GM23338 (cell line): ENCODE results near the gene KRAS. TPM values are rescaled to one million over a fixed set of nuclear protein-coding genes. Genes with fewer than 3 reads are reported as not detected.
A peak's percentile ranks its signal among the peaks of the same experiment; 100 is the strongest.

Source experiments
- ATAC-seq: fragments of 200-7000 bp; cut with Tn5 transposase; 3 replicates; pipeline ENCODE4 v1.9.1; 2020
- DNase-seq: peaks from one replicate; pipeline ENCODE4 v3.0.0-alpha.2; 2015; ENCODE audit warnings: low spot score
- H2AFZ ChIP-seq: fragments of 200-600 bp; sonication (generic); 2 replicates; pipeline ENCODE4 v1.8.0; 2016; ENCODE audit warnings: antibody characterized with exemption, mild to moderate bottlenecking, moderate library complexity
- H3F3A ChIP-seq: fragments of 200-600 bp; sonication (generic); replicated peaks from 2 replicates; pipeline ENCODE4 v1.8.0; 2017; ENCODE audit warnings: antibody characterized with exemption, mixed run types, low read depth
- H3K27ac ChIP-seq: fragments of 200-600 bp; sonication (generic); 2 replicates; pipeline ENCODE4 v1.6.1; 2016; ENCODE audit warnings: low read depth
- H3K27me3 ChIP-seq: fragments of 200-600 bp; sonication (generic); 2 replicates; pipeline ENCODE4 v1.8.0; 2016; ENCODE audit warnings: mild to moderate bottlenecking, mixed run types, moderate library complexity; ENCODE audit not compliant: insufficient read depth
- H3K36me3 ChIP-seq: fragments of 200-600 bp; sonication (generic); 2 replicates; pipeline ENCODE4 v1.8.0; 2016; ENCODE audit warnings: mild to moderate bottlenecking; ENCODE audit not compliant: insufficient read depth
- H3K4me1 ChIP-seq: fragments of 200-600 bp; sonication (generic); 2 replicates; pipeline ENCODE4 v1.8.0; 2016; ENCODE audit warnings: mild to moderate bottlenecking, moderate library complexity; ENCODE audit not compliant: insufficient read depth
- H3K4me2 ChIP-seq: fragments of 200-600 bp; sonication (generic); 2 replicates; pipeline ENCODE4 v1.7.1; 2017; ENCODE audit warnings: mixed run types
- H3K4me3 ChIP-seq: fragments of 200-600 bp; sonication (generic); 2 replicates; pipeline ENCODE4 v1.6.1; 2016; ENCODE audit warnings: mixed run types
- H3K79me2 ChIP-seq: fragments of 200-600 bp; sonication (generic); replicated peaks from 2 replicates; pipeline ENCODE4 v1.8.0; 2017; ENCODE audit warnings: mild to moderate bottlenecking; ENCODE audit not compliant: insufficient read depth
- H3K9me2 ChIP-seq: fragments of 200-600 bp; sonication (generic); 2 replicates; pipeline ENCODE4 v1.8.0; 2017; ENCODE audit not compliant: insufficient read depth
- H4K20me1 ChIP-seq: fragments of 200-600 bp; sonication (generic); replicated peaks from 2 replicates; pipeline ENCODE4 v1.8.0; 2017; ENCODE audit warnings: mild to moderate bottlenecking; ENCODE audit not compliant: insufficient read depth
- H3K27ac Mint-ChIP-seq: 2 replicates; pipeline ENCODE4 v1.8.0; 2020; ENCODE audit warnings: inconsistent platforms, mild to moderate bottlenecking, moderate library complexity, mixed read lengths
- H3K27me3 Mint-ChIP-seq: 3 replicates; pipeline ENCODE4 v1.8.0; 2022; ENCODE audit warnings: low read depth, mild to moderate bottlenecking, moderate library complexity, mixed read lengths, inconsistent platforms; ENCODE audit not compliant: insufficient read depth, poor library complexity
- H3K36me3 Mint-ChIP-seq: 3 replicates; pipeline ENCODE4 v1.8.0; 2021; ENCODE audit warnings: low read depth, mild to moderate bottlenecking, inconsistent platforms, moderate library complexity, mixed read lengths
- H3K4me1 Mint-ChIP-seq: 3 replicates; pipeline ENCODE4 v1.8.0; 2020; ENCODE audit warnings: mild to moderate bottlenecking, inconsistent platforms, mixed read lengths
- H3K4me3 Mint-ChIP-seq: 3 replicates; pipeline ENCODE4 v1.8.0; 2021; ENCODE audit warnings: moderate library complexity, mild to moderate bottlenecking, inconsistent platforms, mixed read lengths
- H3K9me3 Mint-ChIP-seq: 3 replicates; pipeline ENCODE4 v1.8.0; 2020; ENCODE audit warnings: moderate library complexity, mild to moderate bottlenecking, inconsistent platforms, mixed read lengths
- CREB1 ChIP-seq: fragments of 250-450 bp; sonication (Bioruptor Pico); IDR thresholded peaks from 2 replicates; pipeline ENCODE4 v1.5.0; 2020; ENCODE audit warnings: low read depth, mild to moderate bottlenecking, moderate library complexity
- ETS1 ChIP-seq: IDR thresholded peaks from 2 replicates; pipeline ENCODE4 v1.6.1; 2016; ENCODE audit warnings: antibody characterized with exemption
- EZH2 ChIP-seq: fragments of 200-600 bp; sonication (generic); IDR thresholded peaks from one replicate; pipeline ENCODE4 v1.8.0; 2017; ENCODE audit warnings: antibody characterized with exemption, mild to moderate bottlenecking, low read depth; ENCODE audit not compliant: unreplicated experiment
- EZH2phosphoT487 ChIP-seq: fragments of 200-600 bp; sonication (generic); IDR thresholded peaks from one replicate; pipeline ENCODE4 v1.8.1; 2018; ENCODE audit warnings: antibody characterized with exemption; ENCODE audit not compliant: unreplicated experiment
- JUNB ChIP-seq: IDR thresholded peaks from one replicate; pipeline ENCODE4 v1.6.1; 2016; ENCODE audit warnings: antibody characterized with exemption; ENCODE audit not compliant: unreplicated experiment
- NANOG ChIP-seq: IDR thresholded peaks from 2 replicates; pipeline ENCODE4 v1.6.1; 2016; ENCODE audit warnings: antibody characterized with exemption, borderline replicate concordance
- POLR2AphosphoS5 ChIP-seq: IDR thresholded peaks from 2 replicates; pipeline ENCODE4 v1.6.1; 2016; ENCODE audit warnings: antibody characterized with exemption, low read depth
- REST ChIP-seq: IDR thresholded peaks from one replicate; pipeline ENCODE4 v1.6.1; 2018; ENCODE audit warnings: antibody characterized with exemption; ENCODE audit not compliant: unreplicated experiment
- STAT1 ChIP-seq: IDR thresholded peaks from one replicate; pipeline ENCODE4 v1.6.1; 2016; ENCODE audit warnings: antibody characterized with exemption; ENCODE audit not compliant: unreplicated experiment
- ZNF114 ChIP-seq: fragments of 250-450 bp; sonication (Bioruptor Pico); IDR thresholded peaks from 2 replicates; pipeline ENCODE4 v1.5.0; 2020; ENCODE audit warnings: mild to moderate bottlenecking, moderate library complexity
- ZNF331 ChIP-seq: fragments of 250-450 bp; sonication (Bioruptor Pico); IDR thresholded peaks from 2 replicates; pipeline ENCODE4 v1.5.0; 2020; ENCODE audit warnings: low read depth, mild to moderate bottlenecking, moderate library complexity
- ZNF462 ChIP-seq: fragments of 250-450 bp; sonication (Bioruptor Pico); IDR thresholded peaks from 2 replicates; pipeline ENCODE4 v1.5.0; 2020; ENCODE audit warnings: mild to moderate bottlenecking, moderate library complexity
- polyA plus RNA-seq: library from polyadenylated mRNA; unstranded; fragments of >200 nt; fragmentation: Nextera tagmentation; extraction: Ambion mirVana; gene quantifications from 2 replicates; pipeline ENCODE4 v1.2.1, GENCODE V29; 2016
- total RNA-seq: library from RNA; depleted of rRNA; stranded (reverse); fragments of >200 nt; shearing (Covaris generic); gene quantifications from 2 replicates; pipeline ENCODE4 v1.2.3, GENCODE V29; 2014
- TF ChIP-seq, protein P1 (sequence below), 2 experiments: fragments of 200-600 bp in 1 of 2; sonication (generic) in 1 of 2; conservative IDR thresholded peaks; 2 replicates each; pipeline versions ENCODE4 v1.5.1 to v1.6.1; 2016 to 2017; ENCODE audit warnings: antibody characterized with exemption in 2 of 2, low read depth in 2 of 2, mild to moderate bottlenecking in 2 of 2, moderate library complexity in 1 of 2

KRAS gene
- total and polyA plus RNA-seq, 2 experiments from 2014 or later = 54.7 to 131 TPM

DNA sequence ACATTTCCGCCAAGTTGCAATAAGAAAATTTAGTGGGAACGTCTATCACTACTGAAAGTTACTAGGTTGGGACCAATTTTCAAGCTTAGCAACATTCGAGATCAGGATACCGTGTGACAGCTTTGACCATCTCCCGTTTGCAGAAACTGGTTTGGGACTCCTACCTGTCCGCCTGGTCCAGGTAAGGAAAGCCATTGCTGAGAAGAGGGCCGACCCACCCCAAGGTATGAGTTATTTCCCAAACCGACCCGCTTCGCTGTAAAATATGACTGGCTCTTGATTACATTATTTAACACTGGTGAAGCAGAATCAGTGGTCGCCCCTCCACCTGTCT, 56.0 kb downstream of the KRAS start:
- Histone ChIP-seq H3K4me1 (no peaks in the 10 kb centered on the region), H3K36me3 (no peaks in the 10 kb centered on the region), H3K27me3 (no peaks in the 10 kb centered on the region), H4K20me1 (no peaks in the 10 kb centered on the region; the same call in 1 of the 2 replicates), H3K27ac (no peak overlapping the region), H3K4me2 (peak overlapping the region; percentile 78), H3F3A (no peaks in the 10 kb centered on the region), H3K79me2 (no peaks in the 10 kb centered on the region), H3K9me2 (no peaks in the 10 kb centered on the region), H3K4me3 (peak overlapping the region; percentile 74), H2AFZ (peak overlapping the region; percentile 89)
- Mint-ChIP-seq H3K4me1 (peaks cover 6% of the 10 kb centered on the region; the same call in 2 of the 3 replicates), H3K27ac (peak overlapping the region; percentile 99), H3K9me3 (no peaks in the 10 kb centered on the region), H3K4me3 (peak overlapping the region; percentile 96), H3K27me3 (peaks cover 6% of the 10 kb centered on the region), H3K36me3 (no peaks in the 10 kb centered on the region)
- no peak for TF ChIP-seq STAT1
- TF ChIP-seq ETS1 = no peak
- TF ChIP-seq EZH2 = no peak
- TF ChIP-seq REST = no peak
- TF ChIP-seq ZNF114 (CRISPR knock-in tag) = no peak
- no peak for TF ChIP-seq JUNB
- TF ChIP-seq ZNF331 (CRISPR knock-in tag) = no peak
- no peak for TF ChIP-seq POLR2AphosphoS5
- TF ChIP-seq EZH2phosphoT487 = no peak
- no peak for TF ChIP-seq NANOG
- TF ChIP-seq, protein P1, sequence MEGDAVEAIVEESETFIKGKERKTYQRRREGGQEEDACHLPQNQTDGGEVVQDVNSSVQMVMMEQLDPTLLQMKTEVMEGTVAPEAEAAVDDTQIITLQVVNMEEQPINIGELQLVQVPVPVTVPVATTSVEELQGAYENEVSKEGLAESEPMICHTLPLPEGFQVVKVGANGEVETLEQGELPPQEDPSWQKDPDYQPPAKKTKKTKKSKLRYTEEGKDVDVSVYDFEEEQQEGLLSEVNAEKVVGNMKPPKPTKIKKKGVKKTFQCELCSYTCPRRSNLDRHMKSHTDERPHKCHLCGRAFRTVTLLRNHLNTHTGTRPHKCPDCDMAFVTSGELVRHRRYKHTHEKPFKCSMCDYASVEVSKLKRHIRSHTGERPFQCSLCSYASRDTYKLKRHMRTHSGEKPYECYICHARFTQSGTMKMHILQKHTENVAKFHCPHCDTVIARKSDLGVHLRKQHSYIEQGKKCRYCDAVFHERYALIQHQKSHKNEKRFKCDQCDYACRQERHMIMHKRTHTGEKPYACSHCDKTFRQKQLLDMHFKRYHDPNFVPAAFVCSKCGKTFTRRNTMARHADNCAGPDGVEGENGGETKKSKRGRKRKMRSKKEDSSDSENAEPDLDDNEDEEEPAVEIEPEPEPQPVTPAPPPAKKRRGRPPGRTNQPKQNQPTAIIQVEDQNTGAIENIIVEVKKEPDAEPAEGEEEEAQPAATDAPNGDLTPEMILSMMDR (conservative IDR thresholded peaks at IDR 0.05; ENCODE audit: low read depth in 2 of 2) = no peak
- no peak for TF ChIP-seq CREB1 (CRISPR knock-in tag)
- TF ChIP-seq ZNF462 (CRISPR knock-in tag) = no peak
- no peak for DNase-seq
- peak; percentile 51 for ATAC-seq
